OCI-LY7 (cell line): ENCODE data around the gene ABCA7. TPM values are rescaled to one million over a fixed set of nuclear protein-coding genes. Genes with fewer than 3 reads are reported as not detected.

ENCODE experiments used
- BruUV-seq: library from RNA; stranded (reverse); fragments of 400-500 nt; replicated peaks from 2 replicates; lab custom pipeline; 2021; lab: Mats Ljungman, UMichigan
- CTCF ChIA-PET: fragments of 300-600 bp; sonication (Branson Sonifier 250); formaldehyde crosslinking; loops from one replicate; lab custom pipeline; 2022; ENCODE audit warnings: antibody characterized with exemption; ENCODE audit not compliant: unreplicated experiment; lab: Charles Lee
- POLR2A ChIA-PET: fragments of 300-600 bp; sonication (Branson Sonifier 250); formaldehyde crosslinking; loops from one replicate; lab custom pipeline; 2022; ENCODE audit warnings: antibody characterized with exemption; lab: Charles Lee
- DNase-seq: peaks from one replicate; pipeline ENCODE4 v3.0.0-alpha.2; 2015; ENCODE audit warnings: low spot score
- H2AFZ ChIP-seq: fragments of 200-600 bp; sonication (generic), shearing (Covaris generic); 2 replicates; pipeline ENCODE4 v1.6.1; 2014; ENCODE audit warnings: mild to moderate bottlenecking, antibody characterized with exemption, low read length, moderate library complexity
- H3K27ac ChIP-seq: fragments of 200-600 bp; sonication (generic); 2 replicates; pipeline ENCODE4 v1.5.1; 2014; ENCODE audit warnings: mixed run types, low read depth, mild to moderate bottlenecking, moderate library complexity, low read length, inconsistent platforms; ENCODE audit not compliant: poor library complexity, severe bottlenecking
- H3K36me3 ChIP-seq: fragments of 200-600 bp; sonication (generic); 2 replicates; pipeline ENCODE4 v1.6.1; 2014; ENCODE audit warnings: mild to moderate bottlenecking, antibody characterized with exemption, low read length, moderate library complexity, mixed read lengths; ENCODE audit not compliant: insufficient read depth
- H3K4me1 ChIP-seq: fragments of 200-600 bp; sonication (generic); 2 replicates; pipeline ENCODE4 v1.5.1; 2014; ENCODE audit warnings: mild to moderate bottlenecking, low read length; ENCODE audit not compliant: insufficient read depth, poor library complexity, severe bottlenecking
- H3K4me2 ChIP-seq: fragments of 200-600 bp; sonication (generic); 2 replicates; pipeline ENCODE4 v1.6.1; 2014; ENCODE audit warnings: mild to moderate bottlenecking, low read length
- H3K4me3 ChIP-seq: fragments of 200-600 bp; sonication (generic); 2 replicates; pipeline ENCODE4 v1.5.1; 2014; ENCODE audit warnings: mild to moderate bottlenecking, low read depth, low read length; ENCODE audit not compliant: poor library complexity, severe bottlenecking
- H3K79me2 ChIP-seq: fragments of 200-600 bp; sonication (generic); 2 replicates; pipeline ENCODE4 v1.6.1; 2016; ENCODE audit warnings: low read depth, mild to moderate bottlenecking, low read length, moderate library complexity, mixed read lengths; ENCODE audit not compliant: insufficient read depth
- H3K9me2 ChIP-seq: fragments of 200-600 bp; sonication (generic); 2 replicates; pipeline ENCODE4 v1.6.1; 2016; ENCODE audit warnings: mild to moderate bottlenecking, low read length, mixed read lengths; ENCODE audit not compliant: insufficient read depth
- H3K9me3 ChIP-seq: fragments of 200-600 bp; sonication (generic); 2 replicates; pipeline ENCODE4 v1.6.1; 2014; ENCODE audit warnings: mild to moderate bottlenecking, mixed run types, low read length, mixed read lengths
- H4K20me1 ChIP-seq: fragments of 200-600 bp; sonication (generic); 2 replicates; pipeline ENCODE4 v1.6.1; 2014; ENCODE audit warnings: mild to moderate bottlenecking, antibody characterized with exemption, low read length, moderate library complexity, mixed read lengths; ENCODE audit not compliant: insufficient read depth
- CTCF ChIP-seq: fragments of 200-600 bp; sonication (generic); conservative IDR thresholded peaks from 2 replicates; pipeline ENCODE4 v1.5.1; 2014; ENCODE audit warnings: mild to moderate bottlenecking, antibody characterized with exemption, low read length, moderate library complexity, mixed read lengths
- EZH2phosphoT487 ChIP-seq: fragments of 200-600 bp; sonication (generic); IDR thresholded peaks from 2 replicates; pipeline ENCODE4 v1.6.1; 2018; ENCODE audit warnings: low read depth, borderline replicate concordance, mild to moderate bottlenecking, mixed run types, antibody characterized with exemption, low read length, moderate library complexity, mixed read lengths
- intact Hi-C: fragments of 100-400 bp; cut with micrococcal nuclease; formaldehyde crosslinking; loops from one replicate; pipeline ENCODE4 v1.10.0; 2022; ENCODE audit not compliant: unreplicated experiment
- total RNA-seq, 2 experiments: library from RNA; depleted of rRNA in 1 of 2; stranded (reverse); fragments of >200 nt in 1 of 2; shearing (Covaris generic) in 1 of 2; gene quantifications; 2 replicates each; pipeline ENCODE4 v1.2.3, GENCODE V29; 2014 to 2022

Gene ABCA7
- total RNA-seq, 2 experiments from 2014 or later, result 43.3 to 66.6 TPM

- peaks cover 36% of the 10 kb centered on the region for H3K4me1 ChIP-seq
- no peaks in the 10 kb centered on the region for H3K9me3 ChIP-seq
- intact Hi-C loops, result no loop called here
- no TSS peak for BruUV-seq
- peaks cover 31% of the 10 kb centered on the region for H3K36me3 ChIP-seq
- TF ChIP-seq CTCF, result no peak
- no peak for TF ChIP-seq EZH2phosphoT487
- H4K20me1 ChIP-seq, result peaks cover 6% of the 10 kb centered on the region; the same call in 1 of the 2 replicates
- DNase-seq, result no peak
- no peaks in the 10 kb centered on the region for H3K79me2 ChIP-seq
- no peak overlapping the region for H2AFZ ChIP-seq
- H3K4me3 ChIP-seq, result no peak overlapping the region
- no peaks in the 10 kb centered on the region for H3K9me2 ChIP-seq
- ChIA-PET CTCF (no interaction called here), POLR2A (no interaction called here)
- no peak overlapping the region for H3K27ac ChIP-seq
- peak overlapping the region; percentile 17; the same call in 1 of the 2 replicates for H3K4me2 ChIP-seq
Observed at GRCh38 chr19:1106841-1107660, 67.1 kb downstream of the ABCA7 start.

- ChIA-PET CTCF (no interaction called here), POLR2A (no interaction called here)
- no TSS peak for BruUV-seq
Observed at GRCh38 chr19:1107661-1108261, 67.9 kb downstream of the ABCA7 start.

More at GRCh38 chr19:1107661-1108261, 67.9 kb downstream of the ABCA7 start:
- no peak for DNase-seq
- Histone ChIP-seq H3K4me1 (peaks cover 29% of the 10 kb centered on the region), H3K79me2 (no peaks in the 10 kb centered on the region), H3K4me2 (0 out of 2 replicates have a peak overlapping the region, but pooled peaks have one; percentile 13), H2AFZ (no peak overlapping the region), H4K20me1 (peaks cover 6% of the 10 kb centered on the region; the same call in 1 of the 2 replicates), H3K9me2 (no peaks in the 10 kb centered on the region), H3K9me3 (no peaks in the 10 kb centered on the region), H3K36me3 (peaks cover 38% of the 10 kb centered on the region), H3K4me3 (no peak overlapping the region), H3K27ac (no peak overlapping the region)
- intact Hi-C loops, result no loop called here
- no peak for TF ChIP-seq CTCF
- TF ChIP-seq EZH2phosphoT487, result no peak
